WTC11 (cell line): ENCODE measurements around the gene EDC3. TPM values are rescaled to one million over a fixed set of nuclear protein-coding genes. Genes with fewer than 3 reads are reported as not detected.

Source experiments
- ATAC-seq: fragments of 200-7000 bp; cut with Tn5 transposase; 2 replicates; pipeline ENCODE4 v1.10.0; 2021; ENCODE audit warnings: mild to moderate bottlenecking, moderate library complexity
- CTCF ChIA-PET: fragments of 300-600 bp; sonication (Branson Sonifier 250); formaldehyde crosslinking; loops from one replicate; lab custom pipeline; 2021; ENCODE audit warnings: antibody characterized with exemption; lab: Charles Lee
- POLR2A ChIA-PET: fragments of 350-600 bp; sonication (Branson Sonifier 250); formaldehyde crosslinking; loops from one replicate; lab custom pipeline; 2021; ENCODE audit warnings: antibody characterized with exemption; lab: Charles Lee
- DNase-seq: peaks from one replicate; pipeline ENCODE4 v3.0.0; 2021; ENCODE audit warnings: low spot score
- H3K27ac Mint-ChIP-seq: 2 replicates; pipeline ENCODE4 v1.8.0; 2021; ENCODE audit warnings: mixed read lengths
- H3K27me3 Mint-ChIP-seq: 2 replicates; pipeline ENCODE4 v1.8.0; 2021; ENCODE audit warnings: low read depth, mild to moderate bottlenecking, moderate library complexity, mixed read lengths
- H3K36me3 Mint-ChIP-seq: 2 replicates; pipeline ENCODE4 v1.8.0; 2021; ENCODE audit warnings: mixed read lengths
- H3K4me1 Mint-ChIP-seq: 2 replicates; pipeline ENCODE4 v1.8.0; 2022; ENCODE audit warnings: mixed read lengths
- H3K4me3 Mint-ChIP-seq: 2 replicates; pipeline ENCODE4 v1.8.0; 2021; ENCODE audit warnings: mild to moderate bottlenecking, moderate library complexity, mixed read lengths
- H3K9me3 Mint-ChIP-seq: 2 replicates; pipeline ENCODE4 v1.8.0; 2021; ENCODE audit warnings: mixed read lengths
- CREB1 ChIP-seq: sonication (generic); formaldehyde crosslinking; IDR thresholded peaks from 2 replicates; pipeline ENCODE4 v1.8.0; 2023; ENCODE audit warnings: mild to moderate bottlenecking, missing genetic modification reagents
- E2F4 ChIP-seq: sonication (generic); formaldehyde crosslinking; IDR thresholded peaks from 2 replicates; pipeline ENCODE4 v1.8.1; 2022; ENCODE audit warnings: low read depth, mild to moderate bottlenecking, moderate library complexity, missing genetic modification reagents, borderline replicate concordance
- E2F5 ChIP-seq: sonication (generic); formaldehyde crosslinking; IDR thresholded peaks from 2 replicates; pipeline ENCODE4 v1.8.1; 2022; ENCODE audit warnings: mild to moderate bottlenecking, moderate library complexity, missing genetic modification reagents
- ELF4 ChIP-seq: sonication (generic); formaldehyde crosslinking; IDR thresholded peaks from 2 replicates; pipeline ENCODE4 v1.8.1; 2022; ENCODE audit warnings: low read depth, mild to moderate bottlenecking, moderate library complexity, missing genetic modification reagents
- ETV6 ChIP-seq: sonication (generic); formaldehyde crosslinking; IDR thresholded peaks from 2 replicates; pipeline ENCODE4 v1.8.1; 2022; ENCODE audit warnings: mild to moderate bottlenecking, missing genetic modification reagents
- GTF2I ChIP-seq: fragments of 250-450 bp; sonication (Bioruptor Pico); conservative IDR thresholded peaks from 2 replicates; pipeline ENCODE4 v1.4.0; 2021; ENCODE audit warnings: mild to moderate bottlenecking
- IRF2 ChIP-seq: sonication (generic); formaldehyde crosslinking; IDR thresholded peaks from 2 replicates; pipeline ENCODE4 v1.8.0; 2022; ENCODE audit warnings: low read depth, missing genetic modification reagents, borderline replicate concordance
- MXD4 ChIP-seq: fragments of 250-450 bp; sonication (Bioruptor Pico); IDR thresholded peaks from 2 replicates; pipeline ENCODE4 v1.8.0; 2021; ENCODE audit warnings: mild to moderate bottlenecking, moderate library complexity, borderline replicate concordance
- NFYB ChIP-seq: sonication (generic); formaldehyde crosslinking; conservative IDR thresholded peaks from 2 replicates; pipeline ENCODE4 v1.8.0; 2022; ENCODE audit warnings: low read depth, missing genetic modification reagents
- ZBTB21 ChIP-seq: sonication (generic); formaldehyde crosslinking; IDR thresholded peaks from 2 replicates; pipeline ENCODE4 v1.8.1; 2023; ENCODE audit warnings: mild to moderate bottlenecking, missing genetic modification reagents, borderline replicate concordance
- ZNF138 ChIP-seq: sonication (generic); formaldehyde crosslinking; conservative IDR thresholded peaks from 2 replicates; pipeline ENCODE4 v1.8.1; 2022; ENCODE audit warnings: mild to moderate bottlenecking, moderate library complexity, missing genetic modification reagents
- ZNF219 ChIP-seq: sonication (generic); formaldehyde crosslinking; IDR thresholded peaks from 2 replicates; pipeline ENCODE4 v1.8.0; 2023; ENCODE audit warnings: missing genetic modification reagents, mild to moderate bottlenecking, borderline replicate concordance
- ZNF396 ChIP-seq: fragments of 250-450 bp; sonication (Bioruptor Pico); IDR thresholded peaks from 2 replicates; pipeline ENCODE4 v1.8.0; 2021; ENCODE audit warnings: mild to moderate bottlenecking, moderate library complexity, borderline replicate concordance
- total RNA-seq: library from RNA; stranded (reverse); gene quantifications from 3 replicates; pipeline ENCODE4 v1.2.3, GENCODE V29; 2021
- TF ChIP-seq, protein P1 (sequence below): fragments of 250-450 bp; sonication (Bioruptor Pico); conservative IDR thresholded peaks from 2 replicates; pipeline ENCODE4 v1.9.0; 2021; ENCODE audit warnings: mild to moderate bottlenecking
- TF ChIP-seq, protein P2 (sequence below): sonication (generic); formaldehyde crosslinking; IDR thresholded peaks from 2 replicates; pipeline ENCODE4 v1.8.0; 2023; ENCODE audit warnings: mild to moderate bottlenecking, missing genetic modification reagents
- TF ChIP-seq, protein P3 (sequence below): fragments of 250-450 bp; sonication (Bioruptor Pico); IDR thresholded peaks from 2 replicates; pipeline ENCODE4 v2.1.2; 2022; ENCODE audit warnings: mild to moderate bottlenecking, moderate library complexity

The EDC3 gene
- total RNA-seq, 1 experiment from 2014 or later, result 54.7 TPM

DNA sequence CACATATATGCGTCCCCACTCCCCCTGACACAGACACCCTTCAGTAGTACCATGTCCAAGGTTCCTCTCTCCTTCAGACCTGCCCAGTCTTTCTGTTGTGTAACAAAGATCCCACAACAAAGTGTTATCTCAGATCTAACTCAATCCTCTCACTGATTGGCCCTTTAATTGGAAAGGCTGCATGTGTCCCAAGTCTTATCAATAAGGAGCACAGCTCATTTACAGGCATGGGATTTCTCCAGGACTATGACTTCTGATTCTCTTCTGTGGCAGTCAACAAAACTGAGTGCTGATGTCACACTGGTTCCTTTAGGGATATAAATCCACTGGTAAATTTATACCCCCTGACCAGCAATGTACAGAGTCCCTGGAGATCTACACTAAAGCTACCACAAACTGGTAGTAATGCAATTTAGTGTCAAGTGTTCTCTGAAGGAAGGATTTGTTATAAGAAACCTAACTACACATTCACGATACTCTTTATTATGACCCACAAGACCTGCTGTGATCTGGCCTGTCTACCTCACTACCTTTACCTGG is 52.1 kb downstream of the EDC3 start:
- TF ChIP-seq ETV6 (no peak), CREB1 (no peak), ZBTB21 (CRISPR knock-in tag) (no peak), MXD4 (CRISPR knock-in tag) (no peak), IRF2 (no peak), ZNF219 (CRISPR knock-in tag) (no peak), ELF4 (CRISPR knock-in tag) (no peak), NFYB (CRISPR knock-in tag) (no peak), ZNF396 (no peak), GTF2I (CRISPR knock-in tag) (no peak), E2F5 (CRISPR knock-in tag) (no peak), ZNF138 (no peak)
- TF ChIP-seq, protein P1, sequence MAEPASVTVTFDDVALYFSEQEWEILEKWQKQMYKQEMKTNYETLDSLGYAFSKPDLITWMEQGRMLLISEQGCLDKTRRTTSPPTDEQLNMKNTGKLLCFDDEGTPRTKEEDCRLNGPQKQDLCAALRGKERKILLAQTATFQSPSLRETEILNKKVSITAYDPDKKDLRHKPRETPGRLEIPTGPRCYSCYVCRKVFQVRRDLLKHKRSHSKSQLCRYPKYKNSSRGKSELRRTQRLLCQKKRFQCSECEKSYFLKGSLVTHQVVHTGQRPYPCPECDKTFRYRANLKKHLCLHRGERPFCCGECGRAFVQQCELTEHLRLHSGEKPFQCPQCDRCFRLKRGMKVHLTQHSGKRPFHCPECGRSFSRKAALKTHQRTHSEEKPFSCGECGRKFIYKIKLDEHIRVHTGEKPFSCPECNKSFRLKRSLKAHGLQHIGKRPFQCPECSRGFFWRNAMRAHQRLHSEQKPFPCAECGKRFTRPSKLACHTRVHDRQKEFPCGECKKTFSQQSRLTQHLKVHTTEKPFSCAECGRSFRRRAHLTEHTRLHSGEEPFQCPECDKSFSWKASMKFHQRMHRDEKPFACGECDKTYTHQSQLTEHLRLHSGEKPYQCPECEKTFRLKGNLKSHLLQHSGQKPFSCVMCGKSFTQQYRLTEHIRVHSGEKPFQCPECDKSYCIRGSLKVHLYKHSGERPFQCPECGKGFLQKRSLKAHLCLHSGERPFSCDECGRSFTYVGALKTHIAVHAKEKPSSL (CRISPR knock-in tag), result no peak
- TF ChIP-seq, protein P2, sequence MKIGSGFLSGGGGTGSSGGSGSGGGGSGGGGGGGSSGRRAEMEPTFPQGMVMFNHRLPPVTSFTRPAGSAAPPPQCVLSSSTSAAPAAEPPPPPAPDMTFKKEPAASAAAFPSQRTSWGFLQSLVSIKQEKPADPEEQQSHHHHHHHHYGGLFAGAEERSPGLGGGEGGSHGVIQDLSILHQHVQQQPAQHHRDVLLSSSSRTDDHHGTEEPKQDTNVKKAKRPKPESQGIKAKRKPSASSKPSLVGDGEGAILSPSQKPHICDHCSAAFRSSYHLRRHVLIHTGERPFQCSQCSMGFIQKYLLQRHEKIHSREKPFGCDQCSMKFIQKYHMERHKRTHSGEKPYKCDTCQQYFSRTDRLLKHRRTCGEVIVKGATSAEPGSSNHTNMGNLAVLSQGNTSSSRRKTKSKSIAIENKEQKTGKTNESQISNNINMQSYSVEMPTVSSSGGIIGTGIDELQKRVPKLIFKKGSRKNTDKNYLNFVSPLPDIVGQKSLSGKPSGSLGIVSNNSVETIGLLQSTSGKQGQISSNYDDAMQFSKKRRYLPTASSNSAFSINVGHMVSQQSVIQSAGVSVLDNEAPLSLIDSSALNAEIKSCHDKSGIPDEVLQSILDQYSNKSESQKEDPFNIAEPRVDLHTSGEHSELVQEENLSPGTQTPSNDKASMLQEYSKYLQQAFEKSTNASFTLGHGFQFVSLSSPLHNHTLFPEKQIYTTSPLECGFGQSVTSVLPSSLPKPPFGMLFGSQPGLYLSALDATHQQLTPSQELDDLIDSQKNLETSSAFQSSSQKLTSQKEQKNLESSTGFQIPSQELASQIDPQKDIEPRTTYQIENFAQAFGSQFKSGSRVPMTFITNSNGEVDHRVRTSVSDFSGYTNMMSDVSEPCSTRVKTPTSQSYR (CRISPR knock-in tag), result no peak
- TF ChIP-seq, protein P3, sequence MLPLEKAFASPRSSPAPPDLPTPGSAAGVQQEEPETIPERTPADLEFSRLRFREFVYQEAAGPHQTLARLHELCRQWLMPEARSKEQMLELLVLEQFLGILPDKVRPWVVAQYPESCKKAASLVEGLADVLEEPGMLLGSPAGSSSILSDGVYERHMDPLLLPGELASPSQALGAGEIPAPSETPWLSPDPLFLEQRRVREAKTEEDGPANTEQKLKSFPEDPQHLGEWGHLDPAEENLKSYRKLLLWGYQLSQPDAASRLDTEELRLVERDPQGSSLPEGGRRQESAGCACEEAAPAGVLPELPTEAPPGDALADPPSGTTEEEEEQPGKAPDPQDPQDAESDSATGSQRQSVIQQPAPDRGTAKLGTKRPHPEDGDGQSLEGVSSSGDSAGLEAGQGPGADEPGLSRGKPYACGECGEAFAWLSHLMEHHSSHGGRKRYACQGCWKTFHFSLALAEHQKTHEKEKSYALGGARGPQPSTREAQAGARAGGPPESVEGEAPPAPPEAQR (CRISPR knock-in tag), result no peak
- no peak for DNase-seq
- no peaks in the 10 kb centered on the region for H3K9me3 Mint-ChIP-seq
- ChIA-PET POLR2A (no interaction called here), CTCF (interaction anchor here (1.2 to 14.6 kb wide), 3 partner anchors 12 to 127 kb away, joined by 4 to 409 read pairs (median 37); no protein-coding TSS in a partner anchor)
- peak overlapping the region; percentile 96 for H3K27ac Mint-ChIP-seq
- H3K27me3 Mint-ChIP-seq, result no peaks in the 10 kb centered on the region
- H3K4me3 Mint-ChIP-seq, result no peak overlapping the region
- peaks cover 23% of the 10 kb centered on the region for H3K4me1 Mint-ChIP-seq
- ATAC-seq, result no peak
- H3K36me3 Mint-ChIP-seq, result peaks cover 12% of the 10 kb centered on the region

DNA sequence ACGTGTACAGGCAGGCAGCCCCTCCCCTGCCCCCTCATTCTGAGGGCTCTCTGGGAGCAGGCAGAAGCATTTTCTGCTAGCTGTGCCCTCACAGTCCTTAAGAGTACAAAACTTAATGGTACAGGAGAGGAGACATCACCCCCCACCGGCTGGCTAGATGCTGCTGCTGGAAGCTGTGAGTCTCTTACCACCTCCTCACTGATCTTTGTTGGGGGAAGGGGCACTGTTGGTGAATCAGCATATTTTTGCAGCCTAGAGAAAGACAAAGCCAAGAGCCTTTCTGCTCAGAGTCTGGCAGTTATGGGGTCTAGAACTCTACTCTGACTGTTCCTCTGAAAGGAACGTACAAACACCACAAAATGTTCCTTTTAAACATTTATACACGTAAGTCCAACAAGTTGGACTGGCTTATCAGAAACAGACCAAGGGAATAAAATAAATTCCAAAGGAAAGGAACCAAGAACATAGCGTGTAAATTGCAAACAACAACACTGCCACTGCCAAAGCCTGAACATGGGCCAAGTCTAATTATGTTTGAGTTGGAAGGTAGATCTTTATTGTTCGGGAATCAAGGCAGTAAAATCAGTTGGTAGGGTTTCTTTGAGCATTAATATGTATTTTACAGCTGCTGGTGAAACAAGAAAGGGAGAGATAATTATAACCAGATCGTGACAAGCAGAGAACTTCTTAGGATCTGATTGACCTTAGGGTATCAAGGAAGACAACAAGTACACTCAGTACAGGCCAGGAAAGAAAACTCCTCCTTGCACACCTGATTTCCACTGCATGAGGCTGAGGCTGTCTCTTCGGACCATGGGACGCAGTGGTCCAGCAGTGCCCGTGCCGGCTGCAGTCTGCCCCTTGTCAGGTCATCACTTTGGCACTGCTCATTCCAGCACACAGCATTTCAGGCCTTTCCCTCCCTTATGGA is 52.8 kb downstream of the EDC3 start:
- H3K4me1 Mint-ChIP-seq, result peaks cover 23% of the 10 kb centered on the region
- TF ChIP-seq E2F4 (CRISPR knock-in tag), result no peak
- TF ChIP-seq, protein P2 (CRISPR knock-in tag), result 0 out of 2 replicates have a peak, but pooled peaks have one; percentile 16
- peaks cover 13% of the 10 kb centered on the region for H3K36me3 Mint-ChIP-seq
- no peaks in the 10 kb centered on the region for H3K27me3 Mint-ChIP-seq
- peak overlapping the region; percentile 18 for H3K4me3 Mint-ChIP-seq
- peak overlapping the region; percentile 96 for H3K27ac Mint-ChIP-seq
- no peaks in the 10 kb centered on the region for H3K9me3 Mint-ChIP-seq
- ChIA-PET CTCF (interaction anchor here (0.9 to 14.6 kb wide), 5 partner anchors 12 to 198 kb away, joined by 3 to 409 read pairs (median 4); no protein-coding TSS in a partner anchor), POLR2A (interaction anchor here (3.1 kb wide), 1 partner anchor 117 kb away, joined by 8 read pairs; no protein-coding TSS in a partner anchor)
- peak; percentile 89 for ATAC-seq
- peak; percentile 43 for DNase-seq
